HEK293 (cell line): Measurements from ENCODE around the gene NUP153.

Experiments
- KLF8 ChIP-seq: fragments of 450-650 bp; formaldehyde crosslinking; IDR thresholded peaks from 2 replicates; pipeline ENCODE4 v1.5.1; 2016; ENCODE audit warnings: missing biosample characterization, missing genetic modification characterization
- MYNN ChIP-seq: fragments of 450-650 bp; formaldehyde crosslinking; IDR thresholded peaks from 2 replicates; pipeline ENCODE4 v1.5.1; 2016; ENCODE audit warnings: missing biosample characterization, missing genetic modification characterization, borderline replicate concordance
- SCRT1 ChIP-seq: fragments of 450-650 bp; formaldehyde crosslinking; IDR thresholded peaks from 2 replicates; pipeline ENCODE4 v1.5.1; 2016; ENCODE audit warnings: missing biosample characterization, missing genetic modification characterization, borderline replicate concordance
- SETDB1 ChIP-seq: IDR thresholded peaks from one replicate; pipeline ENCODE4 v1.6.1; 2017; ENCODE audit warnings: mild to moderate bottlenecking, low read length, moderate library complexity, mixed read lengths; ENCODE audit not compliant: insufficient read length
- SP2 ChIP-seq: fragments of 450-650 bp; formaldehyde crosslinking; IDR thresholded peaks from 2 replicates; pipeline ENCODE4 v1.5.1; 2016; ENCODE audit warnings: missing biosample characterization, missing genetic modification characterization
- YY2 ChIP-seq: fragments of 450-650 bp; formaldehyde crosslinking; IDR thresholded peaks from 2 replicates; pipeline ENCODE4 v1.5.1; 2016; ENCODE audit warnings: missing biosample characterization, missing genetic modification characterization
- ZNF10 ChIP-seq: fragments of 450-650 bp; formaldehyde crosslinking; IDR thresholded peaks from 2 replicates; pipeline ENCODE4 v1.5.1; 2017; ENCODE audit warnings: missing biosample characterization, missing genetic modification characterization
- ZNF140 ChIP-seq: fragments of 450-650 bp; formaldehyde crosslinking; IDR thresholded peaks from 2 replicates; pipeline ENCODE4 v1.5.1; 2016; ENCODE audit warnings: missing biosample characterization, missing genetic modification characterization
- ZNF214 ChIP-seq: fragments of 450-650 bp; formaldehyde crosslinking; IDR thresholded peaks from 2 replicates; pipeline ENCODE4 v1.5.1; 2017; ENCODE audit warnings: missing biosample characterization, mild to moderate bottlenecking, missing genetic modification characterization, borderline replicate concordance
- ZNF24 ChIP-seq: fragments of 450-650 bp; formaldehyde crosslinking; IDR thresholded peaks from 2 replicates; pipeline ENCODE4 v1.5.1; 2016; ENCODE audit warnings: missing biosample characterization, missing genetic modification characterization
- ZNF302 ChIP-seq: fragments of 450-650 bp; formaldehyde crosslinking; IDR thresholded peaks from 2 replicates; pipeline ENCODE4 v1.5.1; 2016; ENCODE audit warnings: missing biosample characterization, missing genetic modification characterization, low read depth
- ZNF394 ChIP-seq: fragments of 450-650 bp; formaldehyde crosslinking; IDR thresholded peaks from 2 replicates; pipeline ENCODE4 v1.5.1; 2016; ENCODE audit warnings: missing biosample characterization, missing genetic modification characterization, mild to moderate bottlenecking, moderate library complexity, borderline replicate concordance
- ZNF426 ChIP-seq: fragments of 450-650 bp; formaldehyde crosslinking; IDR thresholded peaks from 2 replicates; pipeline ENCODE4 v1.5.1; 2017; ENCODE audit warnings: missing biosample characterization, missing genetic modification characterization, mild to moderate bottlenecking, inconsistent platforms, moderate library complexity
- ZNF585B ChIP-seq: fragments of 450-650 bp; formaldehyde crosslinking; IDR thresholded peaks from 2 replicates; pipeline ENCODE4 v1.5.1; 2016; ENCODE audit warnings: missing biosample characterization, missing genetic modification characterization
- ZNF626 ChIP-seq: fragments of 450-650 bp; sonication (Bioruptor Pico); formaldehyde crosslinking; IDR thresholded peaks from 2 replicates; pipeline ENCODE4 v1.5.1; 2018; ENCODE audit warnings: missing biosample characterization, missing genetic modification characterization, inconsistent platforms
- ZNF654 ChIP-seq: fragments of 450-650 bp; formaldehyde crosslinking; IDR thresholded peaks from 2 replicates; pipeline ENCODE4 v1.5.1; 2016; ENCODE audit warnings: low read depth, missing biosample characterization, missing genetic modification characterization
- ZNF660 ChIP-seq: fragments of 450-650 bp; IDR thresholded peaks from 2 replicates; pipeline ENCODE4 v1.5.1; 2018; ENCODE audit warnings: missing biosample characterization, mild to moderate bottlenecking, missing genetic modification characterization
- ZNF785 ChIP-seq: fragments of 450-650 bp; formaldehyde crosslinking; IDR thresholded peaks from 2 replicates; pipeline ENCODE4 v1.5.1; 2016; ENCODE audit warnings: missing biosample characterization, missing genetic modification characterization
- ZNF792 ChIP-seq: fragments of 450-650 bp; formaldehyde crosslinking; IDR thresholded peaks from 2 replicates; pipeline ENCODE4 v1.5.1; 2016; ENCODE audit warnings: missing biosample characterization, missing genetic modification characterization
- TF ChIP-seq, protein P1 (sequence below): fragments of 450-650 bp; formaldehyde crosslinking; IDR thresholded peaks from 2 replicates; pipeline ENCODE4 v1.5.1; 2016; ENCODE audit warnings: missing biosample characterization, missing genetic modification characterization, borderline replicate concordance
- TF ChIP-seq, protein P2 (sequence below): fragments of 450-650 bp; formaldehyde crosslinking; optimal IDR thresholded peaks from 2 replicates; pipeline ENCODE3; 2016; ENCODE audit warnings: missing biosample characterization, mild to moderate bottlenecking, missing genetic modification characterization
- TF ChIP-seq, protein P3 (sequence below): fragments of 450-650 bp; formaldehyde crosslinking; IDR thresholded peaks from 2 replicates; pipeline ENCODE4 v1.5.1; 2016; ENCODE audit warnings: missing biosample characterization, missing genetic modification characterization
- TF ChIP-seq, protein P4 (sequence below): fragments of 450-650 bp; formaldehyde crosslinking; IDR thresholded peaks from 2 replicates; pipeline ENCODE4 v1.5.1; 2016; ENCODE audit warnings: missing biosample characterization, missing genetic modification characterization
- TF ChIP-seq, protein P5 (sequence below): fragments of 450-650 bp; formaldehyde crosslinking; IDR thresholded peaks from 2 replicates; pipeline ENCODE4 v1.5.1; 2016; ENCODE audit warnings: missing biosample characterization, missing genetic modification characterization
- TF ChIP-seq, protein P6 (sequence below): fragments of 450-650 bp; formaldehyde crosslinking; IDR thresholded peaks from 2 replicates; pipeline ENCODE4 v1.5.1; 2017; ENCODE audit warnings: missing biosample characterization, missing genetic modification characterization

NUP153 gene

DNA sequence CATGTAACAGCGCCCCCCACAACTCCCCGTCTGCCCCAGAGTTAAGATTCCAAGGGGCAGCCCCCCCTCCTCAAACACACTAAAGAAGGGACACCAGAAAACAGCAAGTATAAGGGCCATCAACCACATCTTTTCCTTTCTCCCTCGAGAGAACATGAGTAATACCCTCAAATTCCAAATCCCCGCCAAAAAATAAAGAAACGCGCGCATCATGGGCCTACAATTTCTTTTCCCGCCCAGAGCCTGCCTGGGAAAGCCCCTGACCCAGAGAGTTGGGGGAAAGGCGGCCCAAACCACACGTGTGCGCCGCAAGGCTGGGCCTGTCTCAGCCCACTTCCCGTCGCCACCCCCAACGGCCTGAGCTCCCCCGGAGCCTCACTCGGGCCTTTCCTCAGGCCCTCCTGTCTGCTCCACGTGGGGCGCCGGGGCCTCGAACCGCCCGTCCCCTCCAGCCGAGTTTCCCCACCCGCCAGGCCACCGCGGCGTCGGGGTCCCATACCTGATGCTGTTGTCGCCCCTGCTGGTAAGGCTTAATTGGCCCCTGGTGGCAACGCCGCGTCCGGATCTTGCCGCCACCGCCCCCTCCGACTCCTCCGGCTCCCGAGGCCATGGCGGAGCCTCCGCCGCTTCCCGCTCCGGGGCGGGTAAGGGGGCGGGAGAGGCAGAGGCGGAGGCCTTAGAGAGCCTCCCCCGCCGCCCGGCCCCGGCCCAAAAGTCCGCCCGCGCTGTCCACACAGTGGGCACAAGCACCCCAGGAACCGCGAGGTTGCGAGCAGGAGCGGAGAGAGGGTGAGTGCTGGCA lies 746 bp downstream of the NUP153 start (continued):
- TF ChIP-seq, protein P1, sequence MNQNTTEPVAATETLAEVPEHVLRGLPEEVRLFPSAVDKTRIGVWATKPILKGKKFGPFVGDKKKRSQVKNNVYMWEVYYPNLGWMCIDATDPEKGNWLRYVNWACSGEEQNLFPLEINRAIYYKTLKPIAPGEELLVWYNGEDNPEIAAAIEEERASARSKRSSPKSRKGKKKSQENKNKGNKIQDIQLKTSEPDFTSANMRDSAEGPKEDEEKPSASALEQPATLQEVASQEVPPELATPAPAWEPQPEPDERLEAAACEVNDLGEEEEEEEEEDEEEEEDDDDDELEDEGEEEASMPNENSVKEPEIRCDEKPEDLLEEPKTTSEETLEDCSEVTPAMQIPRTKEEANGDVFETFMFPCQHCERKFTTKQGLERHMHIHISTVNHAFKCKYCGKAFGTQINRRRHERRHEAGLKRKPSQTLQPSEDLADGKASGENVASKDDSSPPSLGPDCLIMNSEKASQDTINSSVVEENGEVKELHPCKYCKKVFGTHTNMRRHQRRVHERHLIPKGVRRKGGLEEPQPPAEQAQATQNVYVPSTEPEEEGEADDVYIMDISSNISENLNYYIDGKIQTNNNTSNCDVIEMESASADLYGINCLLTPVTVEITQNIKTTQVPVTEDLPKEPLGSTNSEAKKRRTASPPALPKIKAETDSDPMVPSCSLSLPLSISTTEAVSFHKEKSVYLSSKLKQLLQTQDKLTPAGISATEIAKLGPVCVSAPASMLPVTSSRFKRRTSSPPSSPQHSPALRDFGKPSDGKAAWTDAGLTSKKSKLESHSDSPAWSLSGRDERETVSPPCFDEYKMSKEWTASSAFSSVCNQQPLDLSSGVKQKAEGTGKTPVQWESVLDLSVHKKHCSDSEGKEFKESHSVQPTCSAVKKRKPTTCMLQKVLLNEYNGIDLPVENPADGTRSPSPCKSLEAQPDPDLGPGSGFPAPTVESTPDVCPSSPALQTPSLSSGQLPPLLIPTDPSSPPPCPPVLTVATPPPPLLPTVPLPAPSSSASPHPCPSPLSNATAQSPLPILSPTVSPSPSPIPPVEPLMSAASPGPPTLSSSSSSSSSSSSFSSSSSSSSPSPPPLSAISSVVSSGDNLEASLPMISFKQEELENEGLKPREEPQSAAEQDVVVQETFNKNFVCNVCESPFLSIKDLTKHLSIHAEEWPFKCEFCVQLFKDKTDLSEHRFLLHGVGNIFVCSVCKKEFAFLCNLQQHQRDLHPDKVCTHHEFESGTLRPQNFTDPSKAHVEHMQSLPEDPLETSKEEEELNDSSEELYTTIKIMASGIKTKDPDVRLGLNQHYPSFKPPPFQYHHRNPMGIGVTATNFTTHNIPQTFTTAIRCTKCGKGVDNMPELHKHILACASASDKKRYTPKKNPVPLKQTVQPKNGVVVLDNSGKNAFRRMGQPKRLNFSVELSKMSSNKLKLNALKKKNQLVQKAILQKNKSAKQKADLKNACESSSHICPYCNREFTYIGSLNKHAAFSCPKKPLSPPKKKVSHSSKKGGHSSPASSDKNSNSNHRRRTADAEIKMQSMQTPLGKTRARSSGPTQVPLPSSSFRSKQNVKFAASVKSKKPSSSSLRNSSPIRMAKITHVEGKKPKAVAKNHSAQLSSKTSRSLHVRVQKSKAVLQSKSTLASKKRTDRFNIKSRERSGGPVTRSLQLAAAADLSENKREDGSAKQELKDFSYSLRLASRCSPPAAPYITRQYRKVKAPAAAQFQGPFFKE = no peak
- no peak for TF ChIP-seq ZNF10
- no peak for TF ChIP-seq ZNF140 (tag by site-specific recombination)
- no peak for TF ChIP-seq ZNF785 (tag by site-specific recombination)
- TF ChIP-seq ZNF214 (tag by site-specific recombination) = no peak; the same call in 1 of the 2 replicates
- no peak for TF ChIP-seq ZNF626 (tag by site-specific recombination)
- TF ChIP-seq SCRT1 (tag by site-specific recombination) = no peak
- TF ChIP-seq ZNF302 (tag by site-specific recombination) = no peak
- TF ChIP-seq SP2 (tag by site-specific recombination) = peak; percentile 82
- TF ChIP-seq ZNF585B (tag by site-specific recombination) = no peak
- TF ChIP-seq ZNF426 (tag by site-specific recombination) = no peak
- TF ChIP-seq ZNF654 (tag by site-specific recombination) = no peak
- TF ChIP-seq, protein P2, sequence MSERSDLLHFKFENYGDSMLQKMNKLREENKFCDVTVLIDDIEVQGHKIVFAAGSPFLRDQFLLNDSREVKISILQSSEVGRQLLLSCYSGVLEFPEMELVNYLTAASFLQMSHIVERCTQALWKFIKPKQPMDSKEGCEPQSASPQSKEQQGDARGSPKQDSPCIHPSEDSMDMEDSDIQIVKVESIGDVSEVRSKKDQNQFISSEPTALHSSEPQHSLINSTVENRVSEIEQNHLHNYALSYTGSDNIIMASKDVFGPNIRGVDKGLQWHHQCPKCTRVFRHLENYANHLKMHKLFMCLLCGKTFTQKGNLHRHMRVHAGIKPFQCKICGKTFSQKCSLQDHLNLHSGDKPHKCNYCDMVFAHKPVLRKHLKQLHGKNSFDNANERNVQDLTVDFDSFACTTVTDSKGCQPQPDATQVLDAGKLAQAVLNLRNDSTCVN = no peak
- 0 out of 2 replicates have a peak, but pooled peaks have one; percentile 13 for TF ChIP-seq MYNN
- TF ChIP-seq SETDB1 = no peak
- TF ChIP-seq, protein P3, sequence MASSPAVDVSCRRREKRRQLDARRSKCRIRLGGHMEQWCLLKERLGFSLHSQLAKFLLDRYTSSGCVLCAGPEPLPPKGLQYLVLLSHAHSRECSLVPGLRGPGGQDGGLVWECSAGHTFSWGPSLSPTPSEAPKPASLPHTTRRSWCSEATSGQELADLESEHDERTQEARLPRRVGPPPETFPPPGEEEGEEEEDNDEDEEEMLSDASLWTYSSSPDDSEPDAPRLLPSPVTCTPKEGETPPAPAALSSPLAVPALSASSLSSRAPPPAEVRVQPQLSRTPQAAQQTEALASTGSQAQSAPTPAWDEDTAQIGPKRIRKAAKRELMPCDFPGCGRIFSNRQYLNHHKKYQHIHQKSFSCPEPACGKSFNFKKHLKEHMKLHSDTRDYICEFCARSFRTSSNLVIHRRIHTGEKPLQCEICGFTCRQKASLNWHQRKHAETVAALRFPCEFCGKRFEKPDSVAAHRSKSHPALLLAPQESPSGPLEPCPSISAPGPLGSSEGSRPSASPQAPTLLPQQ (tag by site-specific recombination) = peak; percentile 84
- peak; percentile 85 for TF ChIP-seq KLF8 (tag by site-specific recombination)
- peak; percentile 20; the same call in 1 of the 2 replicates for TF ChIP-seq ZNF24 (tag by site-specific recombination)
- TF ChIP-seq YY2 (tag by site-specific recombination) = peak; percentile 60
- TF ChIP-seq, protein P4, sequence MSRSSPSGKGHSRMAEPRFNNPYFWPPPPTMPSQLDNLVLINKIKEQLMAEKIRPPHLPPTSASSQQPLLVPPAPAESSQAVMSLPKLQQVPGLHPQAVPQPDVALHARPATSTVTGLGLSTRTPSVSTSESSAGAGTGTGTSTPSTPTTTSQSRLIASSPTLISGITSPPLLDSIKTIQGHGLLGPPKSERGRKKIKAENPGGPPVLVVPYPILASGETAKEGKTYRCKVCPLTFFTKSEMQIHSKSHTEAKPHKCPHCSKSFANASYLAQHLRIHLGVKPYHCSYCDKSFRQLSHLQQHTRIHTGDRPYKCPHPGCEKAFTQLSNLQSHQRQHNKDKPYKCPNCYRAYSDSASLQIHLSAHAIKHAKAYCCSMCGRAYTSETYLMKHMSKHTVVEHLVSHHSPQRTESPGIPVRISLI (tag by site-specific recombination) = no peak
- TF ChIP-seq, protein P5, sequence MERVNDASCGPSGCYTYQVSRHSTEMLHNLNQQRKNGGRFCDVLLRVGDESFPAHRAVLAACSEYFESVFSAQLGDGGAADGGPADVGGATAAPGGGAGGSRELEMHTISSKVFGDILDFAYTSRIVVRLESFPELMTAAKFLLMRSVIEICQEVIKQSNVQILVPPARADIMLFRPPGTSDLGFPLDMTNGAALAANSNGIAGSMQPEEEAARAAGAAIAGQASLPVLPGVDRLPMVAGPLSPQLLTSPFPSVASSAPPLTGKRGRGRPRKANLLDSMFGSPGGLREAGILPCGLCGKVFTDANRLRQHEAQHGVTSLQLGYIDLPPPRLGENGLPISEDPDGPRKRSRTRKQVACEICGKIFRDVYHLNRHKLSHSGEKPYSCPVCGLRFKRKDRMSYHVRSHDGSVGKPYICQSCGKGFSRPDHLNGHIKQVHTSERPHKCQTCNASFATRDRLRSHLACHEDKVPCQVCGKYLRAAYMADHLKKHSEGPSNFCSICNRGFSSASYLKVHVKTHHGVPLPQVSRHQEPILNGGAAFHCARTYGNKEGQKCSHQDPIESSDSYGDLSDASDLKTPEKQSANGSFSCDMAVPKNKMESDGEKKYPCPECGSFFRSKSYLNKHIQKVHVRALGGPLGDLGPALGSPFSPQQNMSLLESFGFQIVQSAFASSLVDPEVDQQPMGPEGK = peak; percentile 88
- TF ChIP-seq ZNF792 (tag by site-specific recombination) = no peak
- TF ChIP-seq ZNF660 = peak; percentile 87
- TF ChIP-seq ZNF394 (tag by site-specific recombination) = peak; percentile 59
- TF ChIP-seq, protein P6, sequence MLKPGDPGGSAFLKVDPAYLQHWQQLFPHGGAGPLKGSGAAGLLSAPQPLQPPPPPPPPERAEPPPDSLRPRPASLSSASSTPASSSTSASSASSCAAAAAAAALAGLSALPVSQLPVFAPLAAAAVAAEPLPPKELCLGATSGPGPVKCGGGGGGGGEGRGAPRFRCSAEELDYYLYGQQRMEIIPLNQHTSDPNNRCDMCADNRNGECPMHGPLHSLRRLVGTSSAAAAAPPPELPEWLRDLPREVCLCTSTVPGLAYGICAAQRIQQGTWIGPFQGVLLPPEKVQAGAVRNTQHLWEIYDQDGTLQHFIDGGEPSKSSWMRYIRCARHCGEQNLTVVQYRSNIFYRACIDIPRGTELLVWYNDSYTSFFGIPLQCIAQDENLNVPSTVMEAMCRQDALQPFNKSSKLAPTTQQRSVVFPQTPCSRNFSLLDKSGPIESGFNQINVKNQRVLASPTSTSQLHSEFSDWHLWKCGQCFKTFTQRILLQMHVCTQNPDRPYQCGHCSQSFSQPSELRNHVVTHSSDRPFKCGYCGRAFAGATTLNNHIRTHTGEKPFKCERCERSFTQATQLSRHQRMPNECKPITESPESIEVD (tag by site-specific recombination) = no peak
